Measurements from ENCODE around the gene RPGRIP1L. TPM values are rescaled to one million over a fixed set of nuclear protein-coding genes. Genes with fewer than 3 reads are reported as not detected.
"Not testable (repeated sequence)": the region's sequence is repeated elsewhere in the genome, so short reads cannot be mapped to it uniquely, and the experiment has no call there.

RPGRIP1L gene
- polyA plus RNA-seq, 10 donors: 6.5 to 12.2 (median 8.6) TPM

GRCh38 chr16:53713403-53714204, 9.9 kb upstream of the RPGRIP1L start:
- DNase-seq: peak; percentile 22 to 64 (median 28)

GRCh38 chr16:53712065-53712464, 8.4 kb upstream of the RPGRIP1L start:
- DNase-seq: no peak

DNA sequence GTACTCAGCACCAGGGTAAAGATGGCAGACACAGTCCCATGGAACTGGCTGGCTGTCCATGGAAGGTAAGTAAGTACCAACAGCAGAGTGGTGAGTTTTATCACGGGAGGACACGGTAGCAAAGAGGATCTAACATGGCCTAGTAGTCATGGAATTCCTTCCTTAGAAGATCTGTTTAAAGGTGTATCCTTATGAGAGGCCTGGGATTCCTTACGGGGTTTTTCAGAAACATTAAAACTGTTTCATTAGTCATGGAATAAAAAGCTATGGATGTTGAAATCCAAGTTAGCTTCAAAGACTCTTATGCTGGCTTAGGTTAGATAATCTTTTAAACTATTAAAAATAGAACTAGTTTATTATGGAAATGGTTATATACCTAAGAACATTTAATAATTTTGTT, 7.7 kb upstream of the RPGRIP1L start:
- DNase-seq: no peak

GRCh38 chr16:53708490-53708889, 4.8 kb upstream of the RPGRIP1L start:
- DNase-seq: no peak

GRCh38 chr16:53707671-53708070, 4.0 kb upstream of the RPGRIP1L start:
- DNase-seq: no peak

DNA sequence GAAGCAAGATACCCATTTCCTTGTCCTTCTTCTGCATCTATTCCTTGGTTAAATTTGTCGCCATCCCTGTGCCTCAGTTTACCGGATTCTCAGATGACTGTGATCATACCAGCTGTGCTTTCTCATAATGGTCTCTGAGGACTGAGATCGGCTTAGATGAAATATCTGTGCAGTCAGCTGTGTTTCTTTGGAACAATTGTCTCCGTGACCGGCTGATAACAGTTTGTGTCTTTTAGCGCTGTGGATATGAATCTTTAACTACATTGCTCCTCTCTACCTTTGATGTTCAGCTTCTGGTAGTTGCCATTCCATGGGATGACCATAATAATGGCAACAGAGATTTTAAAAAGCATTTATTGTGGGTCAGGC, 770 bp upstream of the RPGRIP1L start:
- DNase-seq: no peak

GRCh38 chr16:53698271-53698670, 5.4 kb downstream of the RPGRIP1L start:
- DNase-seq: not testable (repeated sequence)

GRCh38 chr16:53695070-53695469, 8.6 kb downstream of the RPGRIP1L start:
- peak in 1 of 3 donors; percentile 67 for DNase-seq

DNA sequence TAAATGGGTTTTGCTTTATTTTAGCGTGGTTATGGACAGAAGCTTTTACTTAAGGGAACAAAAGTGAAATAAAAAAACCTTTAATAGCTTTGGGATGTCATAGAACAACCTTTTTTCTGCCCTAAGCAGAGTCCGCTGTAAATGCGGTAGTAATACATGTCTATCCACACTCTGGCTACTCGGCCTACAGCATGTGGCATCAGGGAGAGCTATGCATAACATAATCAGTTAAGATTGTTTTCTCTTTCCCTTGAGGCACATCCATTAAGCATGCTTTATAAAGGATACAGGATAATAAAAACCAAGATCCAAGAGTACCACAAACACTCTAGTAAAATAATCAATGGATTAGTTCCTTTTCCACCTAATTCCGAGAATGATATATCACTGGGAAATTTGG, 10.3 kb downstream of the RPGRIP1L start:
- DNase-seq: no peak

DNA sequence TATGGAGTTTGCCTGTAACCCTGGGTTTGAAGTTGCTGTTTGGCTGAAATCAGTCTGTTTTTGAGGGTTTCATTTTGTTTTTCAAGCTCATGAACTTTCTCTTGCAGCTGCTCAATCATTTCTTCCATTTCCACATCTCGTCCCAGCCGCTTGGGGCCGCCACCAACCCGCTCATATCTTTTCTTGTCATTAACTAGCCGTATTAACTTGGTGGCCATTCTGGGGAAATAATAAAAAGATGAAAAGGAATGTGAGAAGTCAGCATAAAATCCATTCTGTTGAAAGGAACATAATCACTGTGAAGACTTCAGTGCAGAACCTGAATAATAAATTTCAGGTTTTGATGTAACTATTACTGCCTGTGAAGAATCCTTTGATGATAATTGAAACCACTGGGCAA, 11.5 kb downstream of the RPGRIP1L start:
- DNase-seq: peak in 1 of 3 donors; percentile 22

DNA sequence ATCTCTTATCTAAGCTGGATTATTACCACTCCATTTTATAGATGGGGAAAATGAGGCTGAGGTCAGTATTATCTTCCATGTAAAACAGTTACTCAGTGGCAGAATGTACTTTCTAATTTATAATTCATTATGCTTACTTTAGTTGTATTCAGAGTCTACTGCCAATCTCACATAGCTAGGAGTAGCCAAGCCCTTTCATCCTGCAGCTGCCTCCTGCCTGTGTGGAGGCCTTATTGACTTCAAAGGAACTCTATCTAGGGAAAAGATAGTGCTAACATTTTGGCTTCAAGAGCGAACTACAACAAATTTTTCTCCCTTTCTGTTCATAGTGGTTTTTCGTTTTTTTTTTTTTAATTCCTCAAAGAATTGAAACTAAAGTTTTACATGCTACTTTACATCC, 12.9 kb downstream of the RPGRIP1L start:
- no peak for DNase-seq

- no peak for DNase-seq
These were observed 14.0 kb downstream of the RPGRIP1L start for GRCh38 chr16:53689636-53690035.

GRCh38 chr16:53686710-53687109, 16.9 kb downstream of the RPGRIP1L start:
- no peak for DNase-seq

- not testable (repeated sequence) for DNase-seq
These were observed 18.3 kb downstream of the RPGRIP1L start for GRCh38 chr16:53685334-53685733.

DNA sequence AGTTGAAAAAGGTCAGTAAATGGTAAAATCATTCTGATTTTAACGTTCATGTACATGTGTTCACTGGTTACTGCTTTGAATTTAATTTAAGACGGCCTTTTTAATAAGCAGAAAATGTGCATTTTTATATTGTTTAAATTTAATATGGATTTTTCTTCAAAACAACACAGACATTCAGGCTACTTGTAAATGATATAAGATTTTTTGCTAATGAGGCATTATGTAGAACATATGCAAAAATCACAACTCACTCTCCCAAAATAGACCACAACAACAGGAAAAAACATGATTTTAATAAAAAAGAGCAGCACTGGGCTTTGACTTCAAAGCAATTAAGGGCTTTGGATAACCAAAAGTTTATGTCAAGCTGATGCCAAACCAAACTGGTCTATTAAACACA, 22.3 kb downstream of the RPGRIP1L start:
- DNase-seq: no peak

DNA sequence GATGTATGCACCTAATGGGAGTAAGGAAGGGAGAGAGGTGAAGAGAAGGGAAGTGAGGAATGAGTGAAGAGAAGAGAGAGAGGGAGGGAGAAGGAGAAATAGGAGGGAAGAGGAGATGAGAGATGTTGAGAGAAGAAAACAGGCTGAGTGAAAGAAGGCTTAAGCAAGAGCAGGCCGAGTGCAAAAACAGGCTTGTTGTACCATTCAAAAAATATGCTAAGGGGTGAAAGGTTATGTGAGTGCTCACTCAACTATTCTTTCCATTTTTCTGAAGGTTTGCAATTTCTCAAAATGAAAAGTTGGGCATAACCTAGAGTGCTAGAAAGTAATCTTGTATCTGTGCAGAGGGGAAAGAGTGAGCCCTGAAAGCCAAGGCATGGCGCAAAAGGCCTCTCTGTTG, 22.9 kb downstream of the RPGRIP1L start:
- DNase-seq: no peak

GRCh38 chr16:53678756-53679343, 24.8 kb downstream of the RPGRIP1L start:
- no peak for DNase-seq

DNA sequence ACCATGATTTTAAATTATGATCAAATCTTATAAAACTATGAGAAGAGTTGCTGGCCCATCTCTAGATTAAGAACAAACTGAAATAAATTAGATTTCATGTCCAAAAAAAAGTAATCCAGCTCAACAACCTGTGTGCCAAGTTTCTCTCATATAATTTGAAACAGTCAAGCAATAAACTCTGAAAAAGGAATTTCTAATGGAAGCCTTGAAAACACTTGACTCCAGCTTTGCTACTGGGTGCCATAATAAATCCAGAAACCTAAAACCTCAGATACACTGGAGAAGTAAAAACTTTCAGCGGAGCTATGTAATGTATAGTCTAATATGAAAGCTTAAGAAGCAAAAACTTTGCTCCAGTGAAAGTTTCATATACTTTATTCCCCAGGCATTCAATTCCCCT, 25.5 kb downstream of the RPGRIP1L start:
- no peak for DNase-seq

GRCh38 chr16:53673189-53673588, 30.5 kb downstream of the RPGRIP1L start:
- no peak for DNase-seq

DNA sequence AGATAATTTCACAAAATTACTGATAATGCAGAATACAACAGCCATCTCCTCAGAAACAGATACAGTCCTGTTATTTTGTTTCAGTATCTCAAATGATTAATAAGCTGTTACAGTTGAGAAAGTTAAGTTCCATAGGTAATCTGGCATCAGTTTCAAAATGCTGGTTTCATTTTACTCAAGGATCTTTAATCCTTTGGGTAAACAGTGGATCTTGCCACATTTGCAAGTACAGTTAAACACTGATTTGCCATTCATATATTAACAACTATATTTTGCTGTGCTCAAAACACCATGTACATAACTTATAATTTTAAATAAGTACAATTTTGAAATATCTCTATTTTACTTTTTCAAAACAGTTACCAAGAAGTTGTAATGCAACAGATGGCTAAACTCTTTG, 31.2 kb downstream of the RPGRIP1L start:
- DNase-seq: no peak

- DNase-seq: no peak
These were observed 34.8 kb downstream of the RPGRIP1L start for GRCh38 chr16:53668869-53669268.

DNA sequence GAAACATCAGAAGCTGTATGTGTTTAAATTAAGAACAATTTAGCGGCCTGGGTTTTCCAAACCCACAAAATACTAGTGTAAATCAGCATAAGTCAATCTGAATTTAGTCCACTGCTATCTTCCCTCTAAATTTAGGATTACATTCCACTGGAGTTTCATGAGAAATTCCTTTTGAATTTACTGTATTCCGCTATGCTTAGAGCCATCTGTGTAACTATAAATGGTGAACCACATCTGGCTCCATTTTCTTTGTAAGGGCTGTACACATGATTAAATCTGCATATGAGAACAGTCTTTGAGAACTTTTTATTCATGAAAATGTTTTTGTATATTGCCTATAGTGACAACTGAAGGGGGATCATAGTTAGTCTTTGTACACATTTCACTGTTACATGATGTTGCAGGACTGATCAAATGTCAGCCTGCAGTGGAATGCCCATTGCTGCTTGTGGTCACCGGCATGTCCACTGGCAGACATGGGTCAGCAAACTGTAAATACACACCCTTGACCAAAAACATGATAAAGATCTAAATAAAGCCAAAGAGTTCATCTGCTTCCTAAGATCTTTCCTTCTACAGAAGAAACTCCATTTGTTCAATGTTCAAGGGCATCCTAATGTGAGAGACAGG, 36.8 kb downstream of the RPGRIP1L start:
- DNase-seq: peak in 2 of 3 donors; percentile 16 to 52

DNA sequence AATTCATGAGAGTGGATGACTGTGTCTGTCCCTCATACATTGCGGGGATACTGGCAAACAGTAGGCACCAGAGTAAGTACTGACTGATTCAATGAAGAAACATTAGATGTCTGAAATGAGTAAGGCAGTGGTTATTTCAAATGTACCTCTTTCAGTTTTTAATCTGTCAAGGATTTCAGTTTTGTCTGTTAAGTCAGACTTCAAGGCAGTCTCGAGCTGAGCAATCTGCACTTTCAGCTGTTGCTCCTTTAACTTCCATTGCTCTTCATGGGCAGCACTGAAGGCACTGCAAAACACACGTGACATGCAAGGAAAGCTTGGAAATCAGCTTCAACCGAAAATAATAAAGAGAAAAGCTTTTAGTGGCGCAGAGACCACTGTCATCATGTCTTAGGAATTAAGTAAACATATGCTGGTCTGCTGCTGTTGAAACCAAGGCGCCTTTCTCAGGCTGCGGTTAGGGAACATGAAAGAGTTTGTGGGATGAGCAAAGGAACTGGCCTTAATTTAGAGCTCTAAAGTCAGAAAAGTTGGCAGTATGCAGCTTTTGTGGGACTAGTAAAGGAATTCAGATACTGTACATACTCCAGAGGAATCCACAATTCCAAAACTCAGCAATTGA, 38.8 kb downstream of the RPGRIP1L start:
- DNase-seq: peak; percentile 24 to 96 (median 66)

All from muscle of back (tissue), 11 donors.